ENCODE results near the gene DUSP10.

Gene DUSP10

GRCh38 chr1:221727146-221728036 is 14.5 kb downstream of the DUSP10 start:
- ATAC-seq = peak; percentile 50
- Mint-ChIP-seq H3K27me3 (no peaks in the 10 kb centered on the region), H3K9me3 (peaks cover 4 to 11% of the 10 kb centered on the region in 2 donors), H3K4me1 (peaks cover 71% of the 10 kb centered on the region), H3K27ac (peak overlapping the region; percentile 49 to 54), H3K4me3 (peak overlapping the region; percentile 32 to 76)
- DNase-seq = no peak

GRCh38 chr1:221725735-221726672 is 15.9 kb downstream of the DUSP10 start:
- peak overlapping the region; percentile 86 to 98 for H3K27ac Mint-ChIP-seq
- H3K9me3 Mint-ChIP-seq = peaks cover 4 to 13% of the 10 kb centered on the region in 2 donors
- ATAC-seq (peak; percentile 85), DNase-seq (no peak)
- no peaks in the 10 kb centered on the region for H3K27me3 Mint-ChIP-seq
- peak overlapping the region; percentile 61 to 76 for H3K4me3 Mint-ChIP-seq
- H3K4me1 Mint-ChIP-seq = peaks cover 78% of the 10 kb centered on the region

GRCh38 chr1:221724931-221725605 is 16.8 kb downstream of the DUSP10 start:
- no peaks in the 10 kb centered on the region for H3K27me3 Mint-ChIP-seq
- peaks cover 82% of the 10 kb centered on the region for H3K4me1 Mint-ChIP-seq
- no peak for ATAC-seq
- peaks cover 4 to 13% of the 10 kb centered on the region in 2 donors for H3K9me3 Mint-ChIP-seq
- DNase-seq = no peak
- H3K27ac Mint-ChIP-seq = no peak overlapping the region
- peak overlapping the region in 1 of 2 donors; percentile 43 for H3K4me3 Mint-ChIP-seq

GRCh38 chr1:221723848-221724236 is 18.0 kb downstream of the DUSP10 start:
- DNase-seq (no peak), ATAC-seq (no peak)
- Mint-ChIP-seq H3K4me1 (peaks cover 85% of the 10 kb centered on the region), H3K27me3 (no peaks in the 10 kb centered on the region), H3K27ac (no peak overlapping the region), H3K9me3 (peaks cover 4 to 13% of the 10 kb centered on the region in 2 donors), H3K4me3 (no peak overlapping the region)

GRCh38 chr1:221723018-221723847 is 18.7 kb downstream of the DUSP10 start:
- DNase-seq = peak in 1 of 2 donors; percentile 35
- ATAC-seq = peak; percentile 62
- H3K4me1 Mint-ChIP-seq = peaks cover 85% of the 10 kb centered on the region
- peaks cover 4 to 13% of the 10 kb centered on the region in 2 donors for H3K9me3 Mint-ChIP-seq
- H3K4me3 Mint-ChIP-seq = no peak overlapping the region
- no peaks in the 10 kb centered on the region for H3K27me3 Mint-ChIP-seq
- no peak overlapping the region for H3K27ac Mint-ChIP-seq

- H3K4me1 Mint-ChIP-seq = peaks cover 80% of the 10 kb centered on the region
- H3K4me3 Mint-ChIP-seq = no peak overlapping the region
- H3K27ac Mint-ChIP-seq = no peak overlapping the region
- ATAC-seq = no peak
- DNase-seq = no peak
- H3K27me3 Mint-ChIP-seq = no peaks in the 10 kb centered on the region
- H3K9me3 Mint-ChIP-seq = peaks cover 4 to 13% of the 10 kb centered on the region in 2 donors
Measured at GRCh38 chr1:221722254-221723017, 19.5 kb downstream of the DUSP10 start.

GRCh38 chr1:221720545-221720944 is 21.3 kb downstream of the DUSP10 start:
- ATAC-seq = no peak
- H3K9me3 Mint-ChIP-seq = peaks cover 4 to 13% of the 10 kb centered on the region in 2 donors
- no peak for DNase-seq
- peaks cover 80% of the 10 kb centered on the region for H3K4me1 Mint-ChIP-seq
- H3K4me3 Mint-ChIP-seq = no peak overlapping the region
- H3K27me3 Mint-ChIP-seq = no peaks in the 10 kb centered on the region
- no peak overlapping the region for H3K27ac Mint-ChIP-seq

- H3K4me1 Mint-ChIP-seq = peaks cover 82% of the 10 kb centered on the region
- no peak for DNase-seq
- H3K27ac Mint-ChIP-seq = peak overlapping the region in 1 of 2 donors; percentile 35
- H3K9me3 Mint-ChIP-seq = peaks cover 4 to 11% of the 10 kb centered on the region in 2 donors
- ATAC-seq = no peak
- no peak overlapping the region for H3K4me3 Mint-ChIP-seq
- no peaks in the 10 kb centered on the region for H3K27me3 Mint-ChIP-seq
Measured at GRCh38 chr1:221719987-221720386, 21.9 kb downstream of the DUSP10 start.

- H3K4me1 Mint-ChIP-seq = peaks cover 84% of the 10 kb centered on the region
- no peaks in the 10 kb centered on the region for H3K27me3 Mint-ChIP-seq
- DNase-seq (no peak), ATAC-seq (no peak)
- H3K9me3 Mint-ChIP-seq = peaks cover 4 to 11% of the 10 kb centered on the region in 2 donors
- no peak overlapping the region for H3K4me3 Mint-ChIP-seq
- H3K27ac Mint-ChIP-seq = no peak overlapping the region
Measured at GRCh38 chr1:221719278-221719597, 22.7 kb downstream of the DUSP10 start.

GRCh38 chr1:221718381-221719277 is 23.3 kb downstream of the DUSP10 start:
- no peak overlapping the region for H3K4me3 Mint-ChIP-seq
- H3K27me3 Mint-ChIP-seq = no peaks in the 10 kb centered on the region
- peaks cover 90% of the 10 kb centered on the region for H3K4me1 Mint-ChIP-seq
- ATAC-seq = no peak
- peaks cover 0 to 12% of the 10 kb centered on the region in 2 donors for H3K9me3 Mint-ChIP-seq
- DNase-seq = no peak
- no peak overlapping the region for H3K27ac Mint-ChIP-seq

- no peak for ATAC-seq
- Mint-ChIP-seq H3K4me1 (peaks cover 94% of the 10 kb centered on the region), H3K27ac (no peak overlapping the region), H3K4me3 (no peak overlapping the region), H3K9me3 (peaks cover 0 to 8% of the 10 kb centered on the region in 2 donors), H3K27me3 (no peaks in the 10 kb centered on the region)
- DNase-seq = no peak
Measured at GRCh38 chr1:221717485-221717853, 24.4 kb downstream of the DUSP10 start.

GRCh38 chr1:221716713-221717484 is 25.0 kb downstream of the DUSP10 start:
- peaks cover 0 to 5% of the 10 kb centered on the region in 2 donors for H3K9me3 Mint-ChIP-seq
- peaks cover 94% of the 10 kb centered on the region for H3K4me1 Mint-ChIP-seq
- DNase-seq = no peak
- peak overlapping the region in 1 of 2 donors; percentile 16 for H3K27ac Mint-ChIP-seq
- no peak overlapping the region for H3K4me3 Mint-ChIP-seq
- no peaks in the 10 kb centered on the region for H3K27me3 Mint-ChIP-seq
- no peak for ATAC-seq
